KBM-7 (cell line): ENCODE measurements around the gene TBC1D22A.

Experiments used
- DNase-seq: peaks from one replicate; pipeline ENCODE4 v3.0.0-alpha.2; 2015
- in situ Hi-C: fragments of 300-500 bp; cut with MboI; formaldehyde crosslinking; loops from 2 replicates; pipeline ENCODE4 v1.14.3; 2020; ENCODE audit warnings: low sequenced_read_pairs, low pct_unique_long_range_greater_than_20kb, mixed read lengths

The TBC1D22A gene

GRCh38 chr22:46750863-46751443 is 11.5 kb upstream of the TBC1D22A start:
- DNase-seq, result no peak
- in situ Hi-C loops, result no loop called here

GRCh38 chr22:46752286-46752987 is 10.0 kb upstream of the TBC1D22A start:
- in situ Hi-C loops, result no loop called here
- DNase-seq, result no peak

- in situ Hi-C loops, result no loop called here
- DNase-seq, result no peak
These were observed 9.5 kb upstream of the TBC1D22A start for GRCh38 chr22:46752988-46753310.

- no peak for DNase-seq
- in situ Hi-C loops, result no loop called here
These were observed 9.1 kb upstream of the TBC1D22A start for GRCh38 chr22:46753360-46753759.

- in situ Hi-C loops, result no loop called here
- no peak for DNase-seq
These were observed 8.7 kb upstream of the TBC1D22A start for GRCh38 chr22:46753761-46754109.

- no peak for DNase-seq
- in situ Hi-C loops, result no loop called here
These were observed 8.2 kb upstream of the TBC1D22A start for GRCh38 chr22:46754110-46754799.

GRCh38 chr22:46754826-46755225 is 7.6 kb upstream of the TBC1D22A start:
- no peak for DNase-seq

GRCh38 chr22:46755525-46755924 is 6.9 kb upstream of the TBC1D22A start:
- DNase-seq, result no peak
- in situ Hi-C loops, result no loop called here

More at GRCh38 chr22:46754826-46755225, 7.6 kb upstream of the TBC1D22A start:
- in situ Hi-C loops, result no loop called here

- in situ Hi-C loops, result no loop called here
- DNase-seq, result no peak
These were observed 6.4 kb upstream of the TBC1D22A start for GRCh38 chr22:46756097-46756496.

GRCh38 chr22:46757104-46757503 is 5.3 kb upstream of the TBC1D22A start:
- in situ Hi-C loops, result no loop called here
- DNase-seq, result no peak

GRCh38 chr22:46758121-46758520 is 4.3 kb upstream of the TBC1D22A start:
- in situ Hi-C loops, result no loop called here

GRCh38 chr22:46758867-46759290 is 3.6 kb upstream of the TBC1D22A start:
- peak; percentile 83 for DNase-seq
- in situ Hi-C loops, result no loop called here

More at GRCh38 chr22:46758121-46758520, 4.3 kb upstream of the TBC1D22A start:
- no peak for DNase-seq

- in situ Hi-C loops, result no loop called here
- DNase-seq, result no peak
These were observed 1.4 kb upstream of the TBC1D22A start for GRCh38 chr22:46761017-46761416.

- in situ Hi-C loops, result no loop called here
- no peak for DNase-seq
These were observed 762 bp upstream of the TBC1D22A start for GRCh38 chr22:46761539-46762237.

GRCh38 chr22:46763051-46763705 is 728 bp downstream of the TBC1D22A start:
- DNase-seq, result peak; percentile 76
- in situ Hi-C loops, result no loop called here

- in situ Hi-C loops, result no loop called here
- no peak for DNase-seq
These were observed 1.8 kb downstream of the TBC1D22A start for GRCh38 chr22:46764140-46764680.

- in situ Hi-C loops, result no loop called here
- DNase-seq, result no peak
These were observed 2.5 kb downstream of the TBC1D22A start for GRCh38 chr22:46764779-46765485.

GRCh38 chr22:46766611-46767010 is 4.2 kb downstream of the TBC1D22A start:
- no peak for DNase-seq
- in situ Hi-C loops, result no loop called here
